AG10803 (cell line): Measurements from ENCODE around the gene FAM13A.

Source experiments
- DNase-seq: peaks from one replicate; pipeline ENCODE4 v3.0.0; 2010; ENCODE audit warnings: low read depth
- H3K4me3 ChIP-seq: 2 replicates; pipeline ENCODE4 v1.5.1; 2011; ENCODE audit warnings: mild to moderate bottlenecking, low read length, control low read depth
- CTCF ChIP-seq: conservative IDR thresholded peaks from 2 replicates; pipeline ENCODE4 v1.5.1; 2011; ENCODE audit warnings: mild to moderate bottlenecking, low read length, control low read depth, inconsistent platforms

FAM13A gene

GRCh38 chr4:88788424-88788823, 268.6 kb downstream of the FAM13A start:
- no peak for DNase-seq
- no peak overlapping the region for H3K4me3 ChIP-seq
- no peak for TF ChIP-seq CTCF

- no peak for TF ChIP-seq CTCF
- no peak overlapping the region for H3K4me3 ChIP-seq
- no peak for DNase-seq
These were observed 271.0 kb downstream of the FAM13A start for GRCh38 chr4:88786011-88786410.

GRCh38 chr4:88780389-88780788, 276.6 kb downstream of the FAM13A start:
- no peak overlapping the region for H3K4me3 ChIP-seq
- DNase-seq: no peak
- no peak for TF ChIP-seq CTCF

DNA sequence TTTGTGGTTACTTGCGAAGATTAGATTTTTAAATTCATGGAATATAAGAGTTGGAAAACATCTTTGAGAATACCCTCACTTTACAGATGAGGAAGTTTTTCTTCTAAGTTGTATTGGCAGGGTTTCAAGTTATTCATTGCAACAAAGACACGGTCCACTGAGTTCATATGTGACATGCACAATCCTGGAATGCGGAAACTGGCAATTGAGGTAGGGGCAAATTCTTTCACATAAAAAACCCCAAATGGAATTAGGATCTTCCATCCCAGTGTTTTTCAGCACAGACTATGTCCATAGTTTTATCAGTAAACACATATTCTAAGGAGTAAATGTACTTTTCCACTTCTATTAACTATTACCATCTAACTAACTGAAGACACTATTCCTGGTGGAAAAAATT, 277.6 kb downstream of the FAM13A start:
- no peak for TF ChIP-seq CTCF
- no peak overlapping the region for H3K4me3 ChIP-seq
- DNase-seq: peak; percentile 59

DNA sequence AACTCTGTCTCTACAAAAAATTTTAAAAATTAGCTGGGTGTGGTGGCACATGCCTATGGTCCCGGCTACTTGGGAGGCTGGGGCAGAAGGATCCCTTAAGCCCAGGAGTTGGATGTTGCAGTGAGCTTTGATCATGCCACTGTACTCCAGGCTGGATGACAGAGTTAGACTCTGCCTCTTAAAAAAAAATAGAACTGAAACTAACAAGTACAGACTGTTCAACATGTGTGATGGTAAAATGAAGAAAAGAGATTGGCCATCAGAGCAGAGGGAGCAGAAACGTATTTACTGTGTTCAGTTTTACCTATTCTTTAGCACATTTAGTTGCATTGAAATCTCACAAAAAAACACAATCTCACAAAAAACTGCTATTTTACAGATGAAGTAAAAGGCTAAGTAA, 281.5 kb downstream of the FAM13A start:
- no peak for TF ChIP-seq CTCF
- DNase-seq: no peak

GRCh38 chr4:88775026-88775425, 282.0 kb downstream of the FAM13A start:
- no peak for DNase-seq
- no peak overlapping the region for H3K4me3 ChIP-seq
- no peak for TF ChIP-seq CTCF

More for the DNA sequence above, 281.5 kb downstream of the FAM13A start:
- no peak overlapping the region for H3K4me3 ChIP-seq

DNA sequence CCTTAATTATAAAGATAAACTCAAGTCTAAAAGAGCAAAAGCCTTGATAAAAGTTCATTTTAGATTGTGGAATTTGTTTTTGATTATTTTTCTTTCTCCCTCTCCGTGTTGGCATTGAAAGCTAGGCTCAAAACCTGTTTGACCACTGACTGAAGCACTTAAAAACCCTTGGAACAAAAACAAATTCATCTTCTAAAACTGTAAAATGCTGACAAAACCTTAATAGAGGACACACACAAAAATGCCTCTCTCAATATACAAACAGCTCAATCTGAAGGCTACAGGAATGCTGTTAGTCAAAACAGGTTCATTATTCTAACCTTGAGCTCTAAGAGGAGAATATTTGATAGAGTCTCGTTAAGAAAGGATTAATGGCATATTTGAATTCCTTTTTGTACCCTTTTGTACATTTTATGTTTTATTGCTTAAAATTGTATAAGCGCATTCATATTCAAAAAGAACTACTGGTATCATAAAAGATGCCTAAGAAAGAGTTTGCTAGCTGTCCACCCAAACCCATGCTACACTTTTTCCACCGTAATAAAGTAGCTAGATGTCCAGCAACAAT, 285.0 kb downstream of the FAM13A start:
- no peak overlapping the region for H3K4me3 ChIP-seq
- DNase-seq: no peak
- TF ChIP-seq CTCF: no peak
